Measurements from ENCODE around the gene RNASE8. TPM values are rescaled to one million over a fixed set of nuclear protein-coding genes. Genes with fewer than 3 reads are reported as not detected.
A peak's percentile ranks its signal among the peaks of the same experiment; 100 is the strongest.

Gene RNASE8
- total RNA-seq, 4 donors from 2014 or later = not detected

GRCh38 chr14:21105095-21105494 is 47.5 kb downstream of the RNASE8 start:
- ATAC-seq (no peak), DNase-seq (no peak)
- Histone ChIP-seq H3K4me3 (no peak overlapping the region), H3K9me3 (no peaks in the 10 kb centered on the region), H3K27ac (peak overlapping the region; percentile 97 to 99 (median 98)), H3K4me1 (peaks cover 34% of the 10 kb centered on the region in 2 donors), H3K27me3 (no peaks in the 10 kb centered on the region), H3K36me3 (no peaks in the 10 kb centered on the region)
- TF ChIP-seq CTCF (IDR thresholded peaks at IDR 0.05 in 4 of 5, conservative IDR thresholded peaks at IDR 0.05 in 1 of 5) (no peak), POLR2A (IDR thresholded peaks at IDR 0.05) (no peak)
- intact Hi-C loops (cut with DNase I; ENCODE audit: low total_unique reads) (loop anchor here (2.0 to 10.0 kb wide), 4 partner anchors 133 to 760 kb away; partner anchors contain the start of genes HNRNPC and PARP2), in situ Hi-C loops (cut with MboI; ENCODE audit: low sequenced_read_pairs in 4 of 4) (loop anchor here (5.0 to 25.0 kb wide), 5 partner anchors 38 to 418 kb away; partner anchors contain the start of genes ANG (in 2 of the 4) and RNASE4 (in 2 of the 4))

- H3K4me3 ChIP-seq = peak overlapping the region in 1 of 4 donors; percentile 37
- no peaks in the 10 kb centered on the region for H3K36me3 ChIP-seq
- no peaks in the 10 kb centered on the region for H3K9me3 ChIP-seq
- ATAC-seq (no peak), DNase-seq (no peak)
- peaks cover 34% of the 10 kb centered on the region in 2 donors for H3K4me1 ChIP-seq
- H3K27ac ChIP-seq = peak overlapping the region; percentile 97 to 99 (median 98)
- intact Hi-C loops (cut with DNase I; ENCODE audit: low total_unique reads) (loop anchor here (5.0 to 10.0 kb wide), 3 partner anchors 134 to 761 kb away; partner anchors contain the start of gene PARP2), in situ Hi-C loops (cut with MboI; ENCODE audit: low sequenced_read_pairs in 4 of 4) (loop anchor here (5.0 to 25.0 kb wide), 5 partner anchors 39 to 419 kb away; partner anchors contain the start of genes ANG (in 2 of the 4) and RNASE4 (in 2 of the 4))
- TF ChIP-seq CTCF (IDR thresholded peaks at IDR 0.05 in 4 of 5, conservative IDR thresholded peaks at IDR 0.05 in 1 of 5) (no peak), POLR2A (IDR thresholded peaks at IDR 0.05) (no peak)
- H3K27me3 ChIP-seq = no peaks in the 10 kb centered on the region
Measured at GRCh38 chr14:21106176-21106497, 48.5 kb downstream of the RNASE8 start.

- H3K9me3 ChIP-seq = no peaks in the 10 kb centered on the region
- ATAC-seq (peak in 1 of 2 donors; percentile 45), DNase-seq (peak; percentile 63 to 79)
- peak overlapping the region; percentile 32 to 45 (median 36) for H3K4me3 ChIP-seq
- peaks cover 34% of the 10 kb centered on the region in 2 donors for H3K4me1 ChIP-seq
- peak overlapping the region; percentile 97 to 99 (median 98) for H3K27ac ChIP-seq
- in situ Hi-C loops (cut with MboI; ENCODE audit: low sequenced_read_pairs in 4 of 4) (loop anchor here (5.0 to 25.0 kb wide), 5 partner anchors 39 to 419 kb away; partner anchors contain the start of genes ANG (in 2 of the 4) and RNASE4 (in 2 of the 4)), intact Hi-C loops (cut with DNase I; ENCODE audit: low total_unique reads) (loop anchor here (5.0 to 10.0 kb wide), 3 partner anchors 134 to 762 kb away; partner anchors contain the start of gene PARP2)
- TF ChIP-seq POLR2A (IDR thresholded peaks at IDR 0.05) (no peak), CTCF (IDR thresholded peaks at IDR 0.05 in 4 of 5, conservative IDR thresholded peaks at IDR 0.05 in 1 of 5) (peak; percentile 79 to 95 (median 83))
- H3K27me3 ChIP-seq = no peaks in the 10 kb centered on the region
- no peaks in the 10 kb centered on the region for H3K36me3 ChIP-seq
Measured at GRCh38 chr14:21106498-21107282, 49.1 kb downstream of the RNASE8 start.

GRCh38 chr14:21107283-21107800 is 49.7 kb downstream of the RNASE8 start:
- H3K27ac ChIP-seq = peak overlapping the region; percentile 97 to 99 (median 98)
- intact Hi-C loops (cut with DNase I; ENCODE audit: low total_unique reads) = loop anchor here (5.0 to 10.0 kb wide), 3 partner anchors 135 to 763 kb away; partner anchors contain the start of gene PARP2
- TF ChIP-seq CTCF (IDR thresholded peaks at IDR 0.05 in 4 of 5, conservative IDR thresholded peaks at IDR 0.05 in 1 of 5) = no peak
- no peak for TF ChIP-seq POLR2A (IDR thresholded peaks at IDR 0.05)
- H3K36me3 ChIP-seq = no peaks in the 10 kb centered on the region
- H3K27me3 ChIP-seq = no peaks in the 10 kb centered on the region
- DNase-seq (no peak), ATAC-seq (no peak)
- H3K4me1 ChIP-seq = peaks cover 34% of the 10 kb centered on the region in 2 donors
- no peak overlapping the region for H3K4me3 ChIP-seq
- no peaks in the 10 kb centered on the region for H3K9me3 ChIP-seq
- in situ Hi-C loops (cut with MboI; ENCODE audit: low sequenced_read_pairs in 4 of 4) = loop anchor here (5.0 to 25.0 kb wide), 5 partner anchors 40 to 420 kb away; partner anchors contain the start of genes ANG (in 2 of the 4) and RNASE4 (in 2 of the 4)

Small RNAs within 50 kb of the gene (microRNA-seq; reads per million reads assigned to microRNA genes)
- gene MIR6717 (ENCODE audit: borderline replicate concordance in 2 of 2) = 0.85 to 1.2 reads per million in 2 donors

Other genes starting within 250 kb of the RNASE8 start
- not detected for gene RNASE3, start 166.4 kb upstream of the RNASE8 start, total RNA-seq
- 1 to 10 TPM in 1 of 4 donors, under 1 TPM in 2, not detected in 1; 0.82 to 1.6 (median 0.91) TPM for gene RNASE2, start 102.3 kb upstream of the RNASE8 start, total RNA-seq
- 10 to 100 TPM; 33.9 to 69.5 (median 50.8) TPM for gene METTL17, start 67.8 kb upstream of the RNASE8 start, total RNA-seq
- gene SLC39A2, start 58.5 kb upstream of the RNASE8 start, total RNA-seq = not detected
- gene NDRG2, start 32.8 kb upstream of the RNASE8 start, total RNA-seq = 1,000 to 10,000 TPM in 3 of 4 donors, 100 to 1,000 TPM in 1; 759 to 2,790 (median 1,841) TPM
- 1 to 10 TPM in 2 of 4 donors, under 1 TPM in 2; 0.22 to 2.3 (median 1.1) TPM for gene TPPP2, start 27.6 kb upstream of the RNASE8 start, total RNA-seq
- not detected for gene RNASE13, start 23.0 kb upstream of the RNASE8 start, total RNA-seq
- gene RNASE7, start 15.5 kb upstream of the RNASE8 start, total RNA-seq = under 1 TPM in 1 of 4 donors, not detected in 3; 0.55 TPM
- gene ARHGEF40, start 12.5 kb downstream of the RNASE8 start, total RNA-seq = 10 to 100 TPM; 10.4 to 15.7 (median 12.9) TPM
- gene ZNF219, start 40.8 kb downstream of the RNASE8 start, total RNA-seq = 10 to 100 TPM; 25.9 to 48.9 (median 43.9) TPM
- gene TMEM253, start 43.2 kb downstream of the RNASE8 start, total RNA-seq = under 1 TPM in 2 of 4 donors, not detected in 2; 0.19 to 0.35 TPM
- not detected for gene OR5AU1, start 98.2 kb downstream of the RNASE8 start, total RNA-seq
- 100 to 1,000 TPM; 281 to 357 (median 318) TPM for gene HNRNPC, start 211.6 kb downstream of the RNASE8 start, total RNA-seq
- gene RPGRIP1, start 222.3 kb downstream of the RNASE8 start, total RNA-seq = not detected